GM12878 (cell line): Measurements from ENCODE around the gene CHRNE. TPM values are rescaled to one million over a fixed set of nuclear protein-coding genes. Genes with fewer than 3 reads are reported as not detected.

Experiments
- DPF2 ChIP-seq: fragments of 450-650 bp; IDR thresholded peaks from 2 replicates; pipeline ENCODE4 v1.6.1; 2017; ENCODE audit warnings: mild to moderate bottlenecking
- FOXK2 ChIP-seq: fragments of 450-650 bp; IDR thresholded peaks from 2 replicates; pipeline ENCODE4 v1.6.1; 2017; ENCODE audit warnings: mild to moderate bottlenecking, moderate library complexity
- FOXM1 ChIP-seq: IDR thresholded peaks from 2 replicates; pipeline ENCODE4 v1.6.1; 2012; ENCODE audit warnings: low read depth, mild to moderate bottlenecking, inconsistent platforms, low read length, moderate library complexity
- GABPA ChIP-seq: IDR thresholded peaks from 2 replicates; pipeline ENCODE4 v1.6.1; 2014; ENCODE audit warnings: antibody characterized with exemption, low read depth, mild to moderate bottlenecking, inconsistent platforms
- HCFC1 ChIP-seq: fragments of 150-350 bp; IDR thresholded peaks from 2 replicates; pipeline ENCODE4 v1.6.1; 2014; ENCODE audit warnings: low read length
- HDGF ChIP-seq: fragments of 450-650 bp; IDR thresholded peaks from 2 replicates; pipeline ENCODE4 v1.6.1; 2016; ENCODE audit warnings: antibody characterized with exemption
- IKZF1 ChIP-seq: fragments of 450-650 bp; conservative IDR thresholded peaks from 2 replicates; pipeline ENCODE4 v1.6.1; 2017; ENCODE audit warnings: antibody characterized with exemption, mild to moderate bottlenecking
- IRF5 ChIP-seq: fragments of 450-650 bp; IDR thresholded peaks from 2 replicates; pipeline ENCODE4 v1.6.1; 2017; ENCODE audit warnings: borderline replicate concordance
- JUND ChIP-seq: IDR thresholded peaks from 2 replicates; pipeline ENCODE4 v1.6.1; 2012; ENCODE audit warnings: low read depth, mild to moderate bottlenecking, low read length, improper control_type of control experiment, moderate library complexity
- LARP7 ChIP-seq: fragments of 450-650 bp; IDR thresholded peaks from 2 replicates; pipeline ENCODE4 v1.6.1; 2017; ENCODE audit warnings: mild to moderate bottlenecking
- MTA3 ChIP-seq: IDR thresholded peaks from 2 replicates; pipeline ENCODE4 v1.6.1; 2012; ENCODE audit warnings: low read length, inconsistent platforms, borderline replicate concordance
- MXI1 ChIP-seq: fragments of 150-350 bp; IDR thresholded peaks from 2 replicates; pipeline ENCODE4 v1.6.1; 2011; ENCODE audit warnings: low read depth, mild to moderate bottlenecking, inconsistent platforms, low read length, improper control_type of control experiment
- PAX5 ChIP-seq: IDR thresholded peaks from 2 replicates; pipeline ENCODE4 v1.6.1; 2011; ENCODE audit warnings: low read depth, low read length, borderline replicate concordance
- POLR2A ChIP-seq: IDR thresholded peaks from 2 replicates; pipeline ENCODE4 v1.6.1; 2011; ENCODE audit warnings: low read depth, mild to moderate bottlenecking, low read length
- SKIL ChIP-seq: fragments of 450-650 bp; IDR thresholded peaks from 2 replicates; pipeline ENCODE4 v1.6.1; 2017; ENCODE audit warnings: mild to moderate bottlenecking, low read depth, inconsistent platforms; ENCODE audit not compliant: poor library complexity, severe bottlenecking
- SMARCA5 ChIP-seq: fragments of 450-650 bp; IDR thresholded peaks from 2 replicates; pipeline ENCODE4 v1.6.1; 2017; ENCODE audit warnings: mild to moderate bottlenecking
- SPI1 ChIP-seq: IDR thresholded peaks from 2 replicates; pipeline ENCODE4 v1.6.1; 2011; ENCODE audit warnings: low read depth, mild to moderate bottlenecking, low read length, moderate library complexity, borderline replicate concordance; ENCODE audit not compliant: insufficient read depth
- SRF ChIP-seq, 2 experiments: IDR thresholded peaks; 2 replicates each; pipeline ENCODE4 v1.6.1; 2011; ENCODE audit warnings: low read depth in 2 of 2, low read length in 2 of 2, mild to moderate bottlenecking in 1 of 2, moderate library complexity in 1 of 2
- STAT3 ChIP-seq: IDR thresholded peaks from 2 replicates; pipeline ENCODE4 v1.6.1; 2011; ENCODE audit warnings: low read depth, low read length, improper control_type of control experiment
- SUZ12 ChIP-seq: fragments of 200-600 bp; sonication (generic); IDR thresholded peaks from one replicate; pipeline ENCODE4 v1.6.1; 2018; ENCODE audit warnings: antibody characterized with exemption, mild to moderate bottlenecking; ENCODE audit not compliant: unreplicated experiment
- TCF3 ChIP-seq: IDR thresholded peaks from 2 replicates; pipeline ENCODE4 v1.6.1; 2012; ENCODE audit warnings: low read depth, mild to moderate bottlenecking, low read length, borderline replicate concordance; ENCODE audit not compliant: insufficient read depth
- YY1 ChIP-seq: IDR thresholded peaks from 2 replicates; pipeline ENCODE4 v1.6.1; 2011; ENCODE audit warnings: low read depth, mild to moderate bottlenecking, low read length
- ZNF207 ChIP-seq: fragments of 450-650 bp; IDR thresholded peaks from 2 replicates; pipeline ENCODE4 v1.6.1; 2014; ENCODE audit warnings: antibody characterized with exemption, mild to moderate bottlenecking, borderline replicate concordance
- polyA plus RNA-seq, 11 experiments: library from polyadenylated mRNA; depleted of rRNA in 4 of 11; unstranded in 6 of 11; stranded (reverse) in 5 of 11; fragments of >200 nt; fragmentation: Nextera tagmentation in 4 of 11; fragmentation: Illumina TruSeq in 1 of 11; extraction: Ambion mirVana in 4 of 11; extraction: Trizol in 1 of 11; gene quantifications; 1 replicate in 1 of 11; 2 replicates in 10 of 11; pipeline versions ENCODE4 v1.2.1 to v1.2.3, GENCODE V29; 2011 to 2016; ENCODE audit warnings: inconsistent platforms in 2 of 11, missing spikeins in 2 of 11, low read depth in 1 of 11
- total RNA-seq, 4 experiments: library from RNA; depleted of rRNA in 3 of 4; stranded (reverse); fragments of >200 nt in 3 of 4; fragmentation: Illumina TruSeq in 1 of 4; extraction: Trizol in 1 of 4; gene quantifications; 2 replicates each; pipeline versions ENCODE4 v1.2.1 to v1.2.3, GENCODE V29; 2013 to 2021
- TF ChIP-seq, protein P1 (sequence below): fragments of 450-650 bp; IDR thresholded peaks from 2 replicates; pipeline ENCODE4 v1.6.1; 2016; ENCODE audit warnings: mild to moderate bottlenecking
- TF ChIP-seq, protein P2 (sequence below): fragments of 150-350 bp; IDR thresholded peaks from 2 replicates; pipeline ENCODE4 v1.6.1; 2014; ENCODE audit warnings: mild to moderate bottlenecking, low read depth, low read length

Gene CHRNE
- total and polyA plus RNA-seq, 10 of the 15 experiments (the other 5 are each of a cell fraction or from before 2014, with no cell fraction given): 0.05 to 0.11 (median 0.08) TPM; not detected in 6

GRCh38 chr17:4946312-4946976, 43.5 kb upstream of the CHRNE start (continued):
- TF ChIP-seq, protein P1, sequence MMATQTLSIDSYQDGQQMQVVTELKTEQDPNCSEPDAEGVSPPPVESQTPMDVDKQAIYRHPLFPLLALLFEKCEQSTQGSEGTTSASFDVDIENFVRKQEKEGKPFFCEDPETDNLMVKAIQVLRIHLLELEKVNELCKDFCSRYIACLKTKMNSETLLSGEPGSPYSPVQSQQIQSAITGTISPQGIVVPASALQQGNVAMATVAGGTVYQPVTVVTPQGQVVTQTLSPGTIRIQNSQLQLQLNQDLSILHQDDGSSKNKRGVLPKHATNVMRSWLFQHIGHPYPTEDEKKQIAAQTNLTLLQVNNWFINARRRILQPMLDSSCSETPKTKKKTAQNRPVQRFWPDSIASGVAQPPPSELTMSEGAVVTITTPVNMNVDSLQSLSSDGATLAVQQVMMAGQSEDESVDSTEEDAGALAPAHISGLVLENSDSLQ: no peak
- peak; percentile 70 for TF ChIP-seq POLR2A
- TF ChIP-seq FOXK2: no peak
- no peak for TF ChIP-seq IRF5
- no peak for TF ChIP-seq SKIL
- TF ChIP-seq MXI1: no peak
- TF ChIP-seq IKZF1: peak; percentile 73
- TF ChIP-seq SUZ12: no peak
- TF ChIP-seq, protein P2, sequence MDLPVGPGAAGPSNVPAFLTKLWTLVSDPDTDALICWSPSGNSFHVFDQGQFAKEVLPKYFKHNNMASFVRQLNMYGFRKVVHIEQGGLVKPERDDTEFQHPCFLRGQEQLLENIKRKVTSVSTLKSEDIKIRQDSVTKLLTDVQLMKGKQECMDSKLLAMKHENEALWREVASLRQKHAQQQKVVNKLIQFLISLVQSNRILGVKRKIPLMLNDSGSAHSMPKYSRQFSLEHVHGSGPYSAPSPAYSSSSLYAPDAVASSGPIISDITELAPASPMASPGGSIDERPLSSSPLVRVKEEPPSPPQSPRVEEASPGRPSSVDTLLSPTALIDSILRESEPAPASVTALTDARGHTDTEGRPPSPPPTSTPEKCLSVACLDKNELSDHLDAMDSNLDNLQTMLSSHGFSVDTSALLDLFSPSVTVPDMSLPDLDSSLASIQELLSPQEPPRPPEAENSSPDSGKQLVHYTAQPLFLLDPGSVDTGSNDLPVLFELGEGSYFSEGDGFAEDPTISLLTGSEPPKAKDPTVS: no peak
- peak; percentile 24; the same call in 1 of the 2 replicates for TF ChIP-seq DPF2
- 0 out of 2 replicates have a peak, but pooled peaks have one; percentile 7 for TF ChIP-seq YY1
- no peak for TF ChIP-seq HDGF
- TF ChIP-seq LARP7: 0 out of 2 replicates have a peak, but pooled peaks have one; percentile 28
- TF ChIP-seq HCFC1: no peak
- no peak for TF ChIP-seq JUND
- no peak for TF ChIP-seq TCF3
- 0 out of 2 replicates have a peak, but pooled peaks have one; percentile 12 for TF ChIP-seq PAX5
- no peak for TF ChIP-seq MTA3
- no peak; the same call in 1 of the 2 replicates for TF ChIP-seq STAT3
- peak; percentile 91 for TF ChIP-seq SPI1
- TF ChIP-seq SMARCA5: no peak
- no peak for TF ChIP-seq ZNF207
- no peak for TF ChIP-seq FOXM1
- no peak for TF ChIP-seq GABPA
- TF ChIP-seq SRF (IDR thresholded peaks at IDR 0.05; ENCODE audit: low read depth in 2 of 2, low read length in 2 of 2): no peak
